B cell (primary cell): ENCODE measurements around the gene OR51B4. TPM values are rescaled to one million over a fixed set of nuclear protein-coding genes. Genes with fewer than 3 reads are reported as not detected.

Experiments used
- ATAC-seq: fragments of 200-7000 bp; cut with Tn5 transposase; one replicate; pipeline ENCODE4 v1.10.0; 2021; ENCODE audit warnings: low read depth, mild to moderate bottlenecking, moderate number of reproducible peaks, moderate library complexity
- CTCF ChIA-PET: fragments of 350-600 bp; sonication (Branson Sonifier 250); formaldehyde crosslinking; loops from one replicate; lab custom pipeline; 2021; ENCODE audit warnings: antibody characterized with exemption, inconsistent platforms; lab: Charles Lee
- POLR2A ChIA-PET: fragments of 350-600 bp; sonication (Branson Sonifier 250); formaldehyde crosslinking; loops from one replicate; lab custom pipeline; 2021; ENCODE audit warnings: antibody characterized with exemption; lab: Charles Lee
- DNase-seq: peaks from one replicate; pipeline ENCODE4 v3.0.0; 2013
- H2AFZ ChIP-seq: 2 replicates; pipeline ENCODE4 v1.6.1; 2012; ENCODE audit warnings: mild to moderate bottlenecking, low read depth, low read length; ENCODE audit not compliant: insufficient read depth, poor library complexity, severe bottlenecking
- H3K27ac ChIP-seq, 2 donors: 1 replicate in 1 of 2; 2 replicates in 1 of 2; pipeline ENCODE4 v1.5.1; 2012 to 2013; ENCODE audit warnings: low read length in 2 of 2, mild to moderate bottlenecking in 2 of 2, moderate library complexity in 1 of 2
- H3K27me3 ChIP-seq, 4 experiments: fragments of 200-600 bp in 1 of 4; sonication (generic) in 1 of 4; replicated peaks in 1 of 4; 1 replicate in 2 of 4; 2 replicates in 2 of 4; pipeline versions ENCODE4 v1.6.1 to v1.7.0; 2013 to 2016; ENCODE audit warnings: low read length in 3 of 4, mild to moderate bottlenecking in 2 of 4, mixed read lengths in 1 of 4, moderate library complexity in 1 of 4; ENCODE audit not compliant: insufficient read depth in 4 of 4, control insufficient read depth in 3 of 4; ENCODE audit errors: control extremely low read depth in 1 of 4
- H3K36me3 ChIP-seq, 2 experiments: replicated peaks in 1 of 2; 1 replicate in 1 of 2; 2 replicates in 1 of 2; pipeline versions ENCODE4 v1.6.1 to v1.7.1; 2013; ENCODE audit warnings: low read length in 1 of 2; ENCODE audit not compliant: insufficient read depth in 2 of 2, control insufficient read depth in 1 of 2; ENCODE audit errors: control extremely low read depth in 1 of 2, extremely low read depth in 1 of 2
- H3K4me1 ChIP-seq, 2 donors: fragments of 200-600 bp in 1 of 2; sonication (generic) in 1 of 2; 1 replicate in 1 of 2; 2 replicates in 1 of 2; pipeline versions ENCODE4 v1.5.1 to v1.6.1; 2013 to 2017; ENCODE audit warnings: low read length in 2 of 2; ENCODE audit not compliant: control insufficient read depth in 2 of 2, insufficient read depth in 2 of 2
- H3K4me2 ChIP-seq: replicated peaks from 2 replicates; pipeline ENCODE3; 2012; ENCODE audit warnings: mild to moderate bottlenecking, low read depth, low read length; ENCODE audit not compliant: poor library complexity, severe bottlenecking
- H3K4me3 ChIP-seq, 5 experiments: fragments of 200-600 bp in 1 of 5; sonication (generic) in 1 of 5; 1 replicate in 3 of 5; 2 replicates in 2 of 5; pipeline versions ENCODE4 v1.5.1 to v1.7.0; 2011 to 2016; ENCODE audit warnings: low read length in 4 of 5, mild to moderate bottlenecking in 4 of 5, low read depth in 2 of 5, control low read depth in 1 of 5, moderate library complexity in 1 of 5; ENCODE audit not compliant: insufficient read depth in 1 of 5; ENCODE audit errors: control extremely low read depth in 1 of 5, extremely low read depth in 1 of 5
- H3K79me2 ChIP-seq: fragments of 200-600 bp; sonication (generic); one replicate; pipeline ENCODE4 v1.6.0; 2016; ENCODE audit warnings: low read length; ENCODE audit not compliant: control insufficient read depth, insufficient read depth
- H3K9ac ChIP-seq: fragments of 200-600 bp; sonication (generic); 2 replicates; pipeline ENCODE4 v1.6.1; 2017; ENCODE audit warnings: mild to moderate bottlenecking, low read length, moderate library complexity
- H3K9me3 ChIP-seq, 3 donors: one replicate each; pipeline versions ENCODE4 v1.6.1 to v1.7.1; 2013; ENCODE audit warnings: low read length in 2 of 3; ENCODE audit not compliant: control insufficient read depth in 2 of 3, insufficient read depth in 1 of 3; ENCODE audit errors: control extremely low read depth in 1 of 3
- H4K20me1 ChIP-seq: 2 replicates; pipeline ENCODE4 v1.6.0; 2012; ENCODE audit warnings: mild to moderate bottlenecking, low read length; ENCODE audit not compliant: insufficient read depth, control insufficient read depth, poor library complexity, severe bottlenecking
- H3K27ac Mint-ChIP-seq: one replicate; pipeline ENCODE4 v1.8.0; 2021; ENCODE audit warnings: mixed read lengths
- H3K27me3 Mint-ChIP-seq: one replicate; pipeline ENCODE4 v1.8.0; 2021; ENCODE audit warnings: mixed read lengths
- H3K4me1 Mint-ChIP-seq: one replicate; pipeline ENCODE4 v1.8.0; 2021; ENCODE audit warnings: mixed read lengths
- H3K4me3 Mint-ChIP-seq: one replicate; pipeline ENCODE4 v1.8.0; 2021; ENCODE audit warnings: mixed read lengths
- H3K9me3 Mint-ChIP-seq: one replicate; pipeline ENCODE4 v1.8.0; 2022; ENCODE audit warnings: mixed read lengths; ENCODE audit not compliant: insufficient read depth
- EZH2 ChIP-seq: IDR thresholded peaks from 2 replicates; pipeline ENCODE4 v1.6.1; 2012; ENCODE audit warnings: borderline replicate concordance, low read depth, mild to moderate bottlenecking, moderate library complexity, low read length; ENCODE audit not compliant: insufficient read depth, poor library complexity, severe bottlenecking
- WGBS: methylation state at CpG from one replicate; pipeline ENCODE4 v1.1.5; 2013; ENCODE audit warnings: missing lambda C conversion rate; ENCODE audit not compliant: insufficient coverage; 5-methylcytosine and 5-hydroxymethylcytosine counted together
- intact Hi-C: fragments of 100-400 bp; cut with micrococcal nuclease; formaldehyde crosslinking; loops from one replicate; pipeline ENCODE4 v1.10.0; 2022
- polyA plus RNA-seq: library from polyadenylated mRNA; depleted of rRNA; stranded (reverse); fragments of >200 nt; gene quantifications from 2 replicates; pipeline ENCODE4 v1.2.3, GENCODE V29; 2012
- total RNA-seq, 2 donors: library from RNA; stranded (reverse); fragments of 120-200 nt in 1 of 2; gene quantifications; 1 replicate in 1 of 2; 2 replicates in 1 of 2; pipeline versions ENCODE4 v1.2.3 to v1.2.4, GENCODE V29; 2013 to 2022
- TF ChIP-seq, protein P1 (sequence below): fragments of 200-600 bp; IDR thresholded peaks from one replicate; pipeline ENCODE4 v1.8.0; 2022; ENCODE audit warnings: antibody characterized with exemption, mild to moderate bottlenecking

OR51B4 gene
- total and polyA plus RNA-seq, 2 donors (not counting 1 experiment from before 2014, with no cell fraction given): 0.21 TPM; not detected in 1

DNA sequence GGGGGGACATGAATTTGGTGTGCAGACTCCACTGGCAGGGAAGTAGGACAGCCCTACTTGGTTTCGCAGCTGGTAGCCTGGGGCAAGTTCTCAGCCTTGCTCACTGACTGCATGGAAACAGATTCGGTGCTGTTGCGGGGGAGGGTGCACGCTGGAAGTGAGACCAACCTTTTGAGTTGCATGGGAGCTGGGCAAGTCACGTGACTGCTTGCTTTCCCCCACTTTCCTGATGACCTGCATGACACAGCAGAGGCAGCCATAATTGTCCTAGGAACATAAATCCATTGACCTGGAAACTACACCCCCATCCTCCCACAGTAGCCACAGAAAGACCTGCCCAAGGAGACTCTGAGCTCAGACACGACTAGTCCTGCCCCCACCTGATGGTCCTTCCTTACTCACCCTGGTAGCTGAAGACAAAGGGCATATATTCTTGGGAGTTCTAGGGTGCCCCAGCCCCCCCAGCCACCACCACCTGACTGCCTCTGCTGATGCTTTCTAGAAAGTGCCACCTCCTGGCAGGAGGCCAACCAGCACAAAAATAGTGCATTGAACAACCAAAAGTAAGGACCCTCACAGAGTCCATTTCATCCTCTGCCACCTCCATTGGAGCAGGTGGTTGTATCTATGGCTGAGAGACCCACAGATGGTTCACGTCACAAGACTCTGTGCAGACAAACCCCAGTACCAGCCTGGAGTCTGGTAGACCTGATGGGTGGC, 43.0 kb downstream of the OR51B4 start:
- intact Hi-C loops: no loop called here
- H3K36me3 ChIP-seq: no peaks in the 10 kb centered on the region
- H3K4me3 Mint-ChIP-seq: no peak overlapping the region
- no peaks in the 10 kb centered on the region for H3K4me1 Mint-ChIP-seq
- no peak overlapping the region for H3K4me3 ChIP-seq
- no peaks in the 10 kb centered on the region for H4K20me1 ChIP-seq
- peaks cover 16% of the 10 kb centered on the region for H3K27me3 Mint-ChIP-seq
- H2AFZ ChIP-seq: no peak overlapping the region
- DNase-seq: no peak
- H3K4me2 ChIP-seq: no peak overlapping the region
- no peaks in the 10 kb centered on the region for H3K4me1 ChIP-seq
- no peaks in the 10 kb centered on the region for H3K79me2 ChIP-seq
- ChIA-PET CTCF (no interaction called here), POLR2A (no interaction called here)
- WGBS: 91% methylated on average over 6 of the region's 7 CpGs
- H3K9me3 ChIP-seq: peaks cover 0 to 5% (median 0%) of the 10 kb centered on the region in 3 donors
- H3K9ac ChIP-seq: no peak overlapping the region
- H3K27ac Mint-ChIP-seq: no peak overlapping the region
- no peaks in the 10 kb centered on the region for H3K27me3 ChIP-seq
- H3K9me3 Mint-ChIP-seq: peaks cover 12% of the 10 kb centered on the region
- H3K27ac ChIP-seq: no peak overlapping the region
- ATAC-seq: no peak
- TF ChIP-seq, protein P1, sequence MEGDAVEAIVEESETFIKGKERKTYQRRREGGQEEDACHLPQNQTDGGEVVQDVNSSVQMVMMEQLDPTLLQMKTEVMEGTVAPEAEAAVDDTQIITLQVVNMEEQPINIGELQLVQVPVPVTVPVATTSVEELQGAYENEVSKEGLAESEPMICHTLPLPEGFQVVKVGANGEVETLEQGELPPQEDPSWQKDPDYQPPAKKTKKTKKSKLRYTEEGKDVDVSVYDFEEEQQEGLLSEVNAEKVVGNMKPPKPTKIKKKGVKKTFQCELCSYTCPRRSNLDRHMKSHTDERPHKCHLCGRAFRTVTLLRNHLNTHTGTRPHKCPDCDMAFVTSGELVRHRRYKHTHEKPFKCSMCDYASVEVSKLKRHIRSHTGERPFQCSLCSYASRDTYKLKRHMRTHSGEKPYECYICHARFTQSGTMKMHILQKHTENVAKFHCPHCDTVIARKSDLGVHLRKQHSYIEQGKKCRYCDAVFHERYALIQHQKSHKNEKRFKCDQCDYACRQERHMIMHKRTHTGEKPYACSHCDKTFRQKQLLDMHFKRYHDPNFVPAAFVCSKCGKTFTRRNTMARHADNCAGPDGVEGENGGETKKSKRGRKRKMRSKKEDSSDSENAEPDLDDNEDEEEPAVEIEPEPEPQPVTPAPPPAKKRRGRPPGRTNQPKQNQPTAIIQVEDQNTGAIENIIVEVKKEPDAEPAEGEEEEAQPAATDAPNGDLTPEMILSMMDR: no peak
- no peak for TF ChIP-seq EZH2

- Mint-ChIP-seq H3K4me1 (no peaks in the 10 kb centered on the region), H3K27ac (no peak overlapping the region), H3K27me3 (peaks cover 20% of the 10 kb centered on the region), H3K9me3 (peaks cover 12% of the 10 kb centered on the region), H3K4me3 (no peak overlapping the region)
- H3K79me2 ChIP-seq: no peaks in the 10 kb centered on the region
- H2AFZ ChIP-seq: no peak overlapping the region
- no peak overlapping the region for H3K4me3 ChIP-seq
- TF ChIP-seq EZH2: no peak
- TF ChIP-seq, protein P1: no peak
- ATAC-seq: no peak
- H3K9ac ChIP-seq: no peak overlapping the region
- ChIA-PET CTCF (no interaction called here), POLR2A (no interaction called here)
- peaks cover 0 to 5% (median 0%) of the 10 kb centered on the region in 3 donors for H3K9me3 ChIP-seq
- no peak for DNase-seq
- no peak overlapping the region for H3K4me2 ChIP-seq
- no peaks in the 10 kb centered on the region for H3K36me3 ChIP-seq
- no peak overlapping the region for H3K27ac ChIP-seq
- no peaks in the 10 kb centered on the region for H4K20me1 ChIP-seq
- WGBS: 83% methylated on average over 1 of the region's 2 CpGs
- intact Hi-C loops: no loop called here
- no peaks in the 10 kb centered on the region for H3K27me3 ChIP-seq
- no peaks in the 10 kb centered on the region for H3K4me1 ChIP-seq
Measured at GRCh38 chr11:5257296-5257695, 44.5 kb downstream of the OR51B4 start.
